Measurements from ENCODE around the gene ZMYM2. TPM values are rescaled to one million over a fixed set of nuclear protein-coding genes. Genes with fewer than 3 reads are reported as not detected.

Gene ZMYM2
- total and polyA plus RNA-seq, 10 of the 15 experiments (the other 5 are each of a cell fraction or from before 2014, with no cell fraction given), result 9.5 to 60.4 (median 34.6) TPM

DNA sequence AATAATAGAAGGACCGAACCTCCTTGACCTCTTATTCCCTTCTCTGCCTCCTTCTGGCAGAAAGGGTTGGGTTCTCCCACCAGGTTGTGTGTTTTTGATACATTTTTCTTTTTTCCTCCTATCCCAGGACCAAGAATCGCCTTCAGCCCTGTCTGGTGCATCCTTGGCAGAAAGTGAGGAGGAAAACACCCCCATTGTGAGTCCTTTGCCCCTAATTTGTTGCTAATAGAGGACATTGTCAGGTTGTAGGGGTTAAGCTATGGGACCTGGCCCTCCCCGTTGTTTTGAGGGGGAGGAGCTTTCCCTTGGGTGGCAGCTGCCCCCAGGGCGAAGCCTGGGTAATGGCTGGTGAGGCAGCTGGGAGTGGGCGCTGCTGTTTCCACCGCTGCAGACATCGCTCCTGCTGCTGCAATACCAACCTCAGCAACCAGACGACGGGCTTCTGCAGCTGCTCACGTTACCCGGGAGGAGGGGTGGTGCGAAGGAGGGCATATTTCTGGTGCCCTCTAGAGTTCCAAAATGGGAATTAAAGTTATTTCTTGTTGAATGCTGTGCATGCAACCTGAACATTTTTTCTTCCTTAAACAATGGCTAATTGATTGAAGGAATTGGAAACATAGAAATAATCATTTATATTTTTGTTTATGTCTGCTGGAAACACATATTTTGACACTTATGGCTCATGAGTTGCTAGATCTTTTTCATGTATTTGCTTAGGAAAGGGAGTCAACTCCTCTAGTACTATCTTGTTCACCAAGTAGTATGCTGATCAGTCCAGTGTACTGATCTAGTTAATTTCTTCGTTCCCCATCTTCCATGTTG is 1.5 kb downstream of the ZMYM2 start (continued):
- TF ChIP-seq, protein P1, sequence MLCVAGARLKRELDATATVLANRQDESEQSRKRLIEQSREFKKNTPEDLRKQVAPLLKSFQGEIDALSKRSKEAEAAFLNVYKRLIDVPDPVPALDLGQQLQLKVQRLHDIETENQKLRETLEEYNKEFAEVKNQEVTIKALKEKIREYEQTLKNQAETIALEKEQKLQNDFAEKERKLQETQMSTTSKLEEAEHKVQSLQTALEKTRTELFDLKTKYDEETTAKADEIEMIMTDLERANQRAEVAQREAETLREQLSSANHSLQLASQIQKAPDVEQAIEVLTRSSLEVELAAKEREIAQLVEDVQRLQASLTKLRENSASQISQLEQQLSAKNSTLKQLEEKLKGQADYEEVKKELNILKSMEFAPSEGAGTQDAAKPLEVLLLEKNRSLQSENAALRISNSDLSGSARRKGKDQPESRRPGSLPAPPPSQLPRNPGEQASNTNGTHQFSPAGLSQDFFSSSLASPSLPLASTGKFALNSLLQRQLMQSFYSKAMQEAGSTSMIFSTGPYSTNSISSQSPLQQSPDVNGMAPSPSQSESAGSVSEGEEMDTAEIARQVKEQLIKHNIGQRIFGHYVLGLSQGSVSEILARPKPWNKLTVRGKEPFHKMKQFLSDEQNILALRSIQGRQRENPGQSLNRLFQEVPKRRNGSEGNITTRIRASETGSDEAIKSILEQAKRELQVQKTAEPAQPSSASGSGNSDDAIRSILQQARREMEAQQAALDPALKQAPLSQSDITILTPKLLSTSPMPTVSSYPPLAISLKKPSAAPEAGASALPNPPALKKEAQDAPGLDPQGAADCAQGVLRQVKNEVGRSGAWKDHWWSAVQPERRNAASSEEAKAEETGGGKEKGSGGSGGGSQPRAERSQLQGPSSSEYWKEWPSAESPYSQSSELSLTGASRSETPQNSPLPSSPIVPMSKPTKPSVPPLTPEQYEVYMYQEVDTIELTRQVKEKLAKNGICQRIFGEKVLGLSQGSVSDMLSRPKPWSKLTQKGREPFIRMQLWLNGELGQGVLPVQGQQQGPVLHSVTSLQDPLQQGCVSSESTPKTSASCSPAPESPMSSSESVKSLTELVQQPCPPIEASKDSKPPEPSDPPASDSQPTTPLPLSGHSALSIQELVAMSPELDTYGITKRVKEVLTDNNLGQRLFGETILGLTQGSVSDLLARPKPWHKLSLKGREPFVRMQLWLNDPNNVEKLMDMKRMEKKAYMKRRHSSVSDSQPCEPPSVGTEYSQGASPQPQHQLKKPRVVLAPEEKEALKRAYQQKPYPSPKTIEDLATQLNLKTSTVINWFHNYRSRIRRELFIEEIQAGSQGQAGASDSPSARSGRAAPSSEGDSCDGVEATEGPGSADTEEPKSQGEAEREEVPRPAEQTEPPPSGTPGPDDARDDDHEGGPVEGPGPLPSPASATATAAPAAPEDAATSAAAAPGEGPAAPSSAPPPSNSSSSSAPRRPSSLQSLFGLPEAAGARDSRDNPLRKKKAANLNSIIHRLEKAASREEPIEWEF (IDR thresholded peaks at IDR 0.05; ENCODE audit: insufficient replicate concordance, low read depth, low read length), result no peak

DNA sequence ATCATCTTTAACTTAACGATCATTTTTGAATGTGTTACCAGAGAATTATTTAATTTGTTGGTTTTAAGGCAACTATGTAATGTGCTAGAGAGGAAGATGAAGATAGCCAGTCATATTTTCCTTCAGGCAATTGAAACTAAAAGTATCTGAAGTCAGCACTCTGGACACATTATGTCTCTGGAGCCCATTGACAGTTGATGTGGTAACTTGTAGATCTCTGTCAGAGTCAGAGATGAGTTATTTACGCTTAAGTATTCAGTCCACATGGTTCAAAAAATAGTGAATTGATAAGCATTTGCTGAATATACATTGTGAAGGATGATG is 2.1 kb downstream of the ZMYM2 start:
- Histone ChIP-seq H3K9me3 (replicated peaks; ENCODE audit: control insufficient read depth, insufficient read depth, low read length) (no peaks in the 10 kb centered on the region), H3K36me3 (ENCODE audit: control insufficient read depth in 2 of 2, insufficient read depth in 2 of 2, low read length in 1 of 2) (peaks cover 0 to 5% of the 10 kb centered on the region in 2 experiments; a peak in 1 of 4 replicates), H4K20me1 (ENCODE audit: control insufficient read depth, insufficient read depth) (no peaks in the 10 kb centered on the region), H3K9ac (ENCODE audit: control insufficient read depth, insufficient read depth, low read length) (no peak overlapping the region), H3K79me2 (ENCODE audit: control insufficient read depth, insufficient read depth, low read length) (peaks cover 59% of the 10 kb centered on the region), H3K4me2 (ENCODE audit: control insufficient read depth, insufficient read depth) (peak overlapping the region; percentile 100), H3K27me3 (replicated peaks in 1 of 2; ENCODE audit: control insufficient read depth in 2 of 2, insufficient read depth in 2 of 2, low read length in 1 of 2) (no peaks in the 10 kb centered on the region), H3K4me3 (peak overlapping the region; percentile 81), H3K4me1 (ENCODE audit: control insufficient read depth, insufficient read depth, low read length) (no peaks in the 10 kb centered on the region), H3K27ac (ENCODE audit: control insufficient read depth, insufficient read depth) (no peak overlapping the region), H2AFZ (ENCODE audit: control insufficient read depth, low read depth, low read length) (no peak overlapping the region)
- ATAC-seq (no peak), DNase-seq (ENCODE audit: low read depth, low spot score) (no peak), FAIRE-seq (no peak)
- ChIA-PET SMC1A (ENCODE audit: uncharacterized antibody, unreplicated experiment) (interaction anchor here (1.1 kb wide), 1 partner anchor 24 kb away, joined by 4 read pairs; no protein-coding TSS in a partner anchor), POLR2A (no interaction called here), CTCF (interaction anchor here (0.6 to 1.2 kb wide), 4 partner anchors 24 to 306 kb away, joined by 3 to 9 read pairs (median 6); no protein-coding TSS in a partner anchor), RAD21 (ENCODE audit: unreplicated experiment) (interaction anchor here (0.9 kb wide), 1 partner anchor 29 kb away, joined by 4 read pairs; no protein-coding TSS in a partner anchor)
- TF ChIP-seq, protein P2, sequence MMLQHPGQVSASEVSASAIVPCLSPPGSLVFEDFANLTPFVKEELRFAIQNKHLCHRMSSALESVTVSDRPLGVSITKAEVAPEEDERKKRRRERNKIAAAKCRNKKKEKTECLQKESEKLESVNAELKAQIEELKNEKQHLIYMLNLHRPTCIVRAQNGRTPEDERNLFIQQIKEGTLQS (IDR thresholded peaks at IDR 0.05; ENCODE audit: borderline replicate concordance, extremely low read depth, low read depth, low read length), result no peak
- TF ChIP-seq ZNF217 (IDR thresholded peaks at IDR 0.05) (no peak), ZNF384 (IDR thresholded peaks at IDR 0.05; ENCODE audit: borderline replicate concordance, low read depth, low read length) (no peak), ASH2L (IDR thresholded peaks at IDR 0.05; ENCODE audit: borderline replicate concordance, low read depth) (no peak), HCFC1 (IDR thresholded peaks at IDR 0.05; ENCODE audit: low read length) (no peak), NFIC (IDR thresholded peaks at IDR 0.05; ENCODE audit: low read depth, low read length) (no peak), SREBF2 (IDR thresholded peaks at IDR 0.05; ENCODE audit: low read length) (no peak), POLR2AphosphoS2 (IDR thresholded peaks at IDR 0.05; ENCODE audit: low read depth, low read length) (no peak), IKZF1 (conservative IDR thresholded peaks at IDR 0.05) (no peak)
- TF ChIP-seq, protein P3, sequence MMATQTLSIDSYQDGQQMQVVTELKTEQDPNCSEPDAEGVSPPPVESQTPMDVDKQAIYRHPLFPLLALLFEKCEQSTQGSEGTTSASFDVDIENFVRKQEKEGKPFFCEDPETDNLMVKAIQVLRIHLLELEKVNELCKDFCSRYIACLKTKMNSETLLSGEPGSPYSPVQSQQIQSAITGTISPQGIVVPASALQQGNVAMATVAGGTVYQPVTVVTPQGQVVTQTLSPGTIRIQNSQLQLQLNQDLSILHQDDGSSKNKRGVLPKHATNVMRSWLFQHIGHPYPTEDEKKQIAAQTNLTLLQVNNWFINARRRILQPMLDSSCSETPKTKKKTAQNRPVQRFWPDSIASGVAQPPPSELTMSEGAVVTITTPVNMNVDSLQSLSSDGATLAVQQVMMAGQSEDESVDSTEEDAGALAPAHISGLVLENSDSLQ (IDR thresholded peaks at IDR 0.05), result no peak; the same call in 1 of the 2 replicates
- intact Hi-C loops (cut with micrococcal nuclease; ENCODE audit: unreplicated experiment), result loop anchor here (2.0 to 10.0 kb wide), 2 partner anchors 98 to 196 kb away; partner anchors contain the start of gene ZMYM5
- in situ Hi-C loops (cut with MboI), result no loop called here
- WGBS (ENCODE audit: insufficient coverage, insufficient replicate concordance, low lambda C conversion rate, missing lambda C conversion rate), result 7% methylated on average over 2 of the region's 2 CpGs
- TSS peak; percentile 59 for BruUV-seq (replicated peaks)
